Measurements from ENCODE around the gene SLC22A3. TPM values are rescaled to one million over a fixed set of nuclear protein-coding genes. Genes with fewer than 3 reads are reported as not detected.

The SLC22A3 gene
- total RNA-seq, 4 donors from 2014 or later, result 11.8 to 31.0 (median 22.3) TPM

GRCh38 chr6:160379466-160379865 is 31.3 kb downstream of the SLC22A3 start:
- no peaks in the 10 kb centered on the region for H3K27me3 ChIP-seq
- no peaks in the 10 kb centered on the region for H3K36me3 ChIP-seq
- peaks cover 0 to 6% (median 3%) of the 10 kb centered on the region in 3 donors for H3K4me1 ChIP-seq
- TF ChIP-seq POLR2A (IDR thresholded peaks at IDR 0.05) (no peak), EP300 (IDR thresholded peaks at IDR 0.05) (no peak), POLR2AphosphoS5 (IDR thresholded peaks at IDR 0.05) (peak; percentile 44)
- peaks cover 0 to 13% (median 0%) of the 10 kb centered on the region in 3 donors for H3K9me3 ChIP-seq
- ATAC-seq, result peak; percentile 62
- H3K27ac ChIP-seq, result no peak overlapping the region
- no peak overlapping the region for H3K4me3 ChIP-seq

GRCh38 chr6:160382946-160383345 is 34.8 kb downstream of the SLC22A3 start:
- ATAC-seq, result no peak
- H3K27ac ChIP-seq, result no peak overlapping the region
- WGBS, 2 donors (ENCODE audit: low coverage in 1 of 2), result 55 to 64% methylated on average over 1 of the region's 1 CpG
- H3K36me3 ChIP-seq, result no peaks in the 10 kb centered on the region
- H3K4me3 ChIP-seq, result no peak overlapping the region
- no peak for TF ChIP-seq POLR2AphosphoS5 (IDR thresholded peaks at IDR 0.05)
- TF ChIP-seq CTCF (IDR thresholded peaks at IDR 0.05), result no peak
- no peak for TF ChIP-seq EP300 (IDR thresholded peaks at IDR 0.05)
- no peak for TF ChIP-seq POLR2A (IDR thresholded peaks at IDR 0.05)
- no peaks in the 10 kb centered on the region for H3K27me3 ChIP-seq
- H3K4me1 ChIP-seq, result peaks cover 3 to 23% (median 13%) of the 10 kb centered on the region in 3 donors
- peaks cover 0 to 13% (median 0%) of the 10 kb centered on the region in 3 donors for H3K9me3 ChIP-seq

GRCh38 chr6:160386869-160387530 is 38.8 kb downstream of the SLC22A3 start:
- peak overlapping the region; percentile 8 to 77 (median 40) for H3K27ac ChIP-seq
- TF ChIP-seq POLR2AphosphoS5 (IDR thresholded peaks at IDR 0.05) (no peak), EP300 (IDR thresholded peaks at IDR 0.05) (no peak), POLR2A (IDR thresholded peaks at IDR 0.05) (no peak), CTCF (IDR thresholded peaks at IDR 0.05) (no peak)
- no peaks in the 10 kb centered on the region for H3K36me3 ChIP-seq
- peaks cover 0 to 21% (median 13%) of the 10 kb centered on the region in 3 donors for H3K4me1 ChIP-seq
- WGBS, 2 donors (ENCODE audit: low coverage in 1 of 2), result 8 to 75% methylated on average over 2 of the region's 5 CpGs
- no peaks in the 10 kb centered on the region for H3K27me3 ChIP-seq
- peak; percentile 68 for ATAC-seq
- H3K9me3 ChIP-seq, result peaks cover 0 to 12% (median 0%) of the 10 kb centered on the region in 3 donors
- H3K4me3 ChIP-seq, result no peak overlapping the region

- Histone ChIP-seq H3K9me3 (peaks cover 0 to 2% (median 0%) of the 10 kb centered on the region in 3 donors), H3K36me3 (no peaks in the 10 kb centered on the region), H3K4me1 (peaks cover 0 to 22% (median 13%) of the 10 kb centered on the region in 3 donors), H3K4me3 (no peak overlapping the region), H3K27me3 (no peaks in the 10 kb centered on the region), H3K27ac (peak overlapping the region in 3 of 4 donors; percentile 38 to 77 (median 42))
- ATAC-seq, result no peak
- TF ChIP-seq POLR2A (IDR thresholded peaks at IDR 0.05) (no peak), CTCF (IDR thresholded peaks at IDR 0.05) (no peak), EP300 (IDR thresholded peaks at IDR 0.05) (no peak), POLR2AphosphoS5 (IDR thresholded peaks at IDR 0.05) (no peak)
- WGBS, 2 donors (ENCODE audit: low coverage in 1 of 2), result 41 to 61% methylated on average over 2 of the region's 3 CpGs
These were observed 39.9 kb downstream of the SLC22A3 start for GRCh38 chr6:160387916-160388643.

- peak overlapping the region in 1 of 4 donors; percentile 56 for H3K27ac ChIP-seq
- H3K4me1 ChIP-seq, result peaks cover 0 to 22% (median 13%) of the 10 kb centered on the region in 3 donors
- no peak for TF ChIP-seq CTCF (IDR thresholded peaks at IDR 0.05)
- no peaks in the 10 kb centered on the region for H3K27me3 ChIP-seq
- no peaks in the 10 kb centered on the region for H3K9me3 ChIP-seq
- no peaks in the 10 kb centered on the region for H3K36me3 ChIP-seq
- H3K4me3 ChIP-seq, result no peak overlapping the region
- 63 to 80% methylated on average over 4 of the region's 4 CpGs for WGBS, 2 donors (ENCODE audit: low coverage in 1 of 2)
- no peak for ATAC-seq
These were observed 40.7 kb downstream of the SLC22A3 start for GRCh38 chr6:160388922-160389321.

All from gastroesophageal sphincter (tissue), 4 donors.